PC-3 (cell line): Measurements from ENCODE around the gene ENPP5. TPM values are rescaled to one million over a fixed set of nuclear protein-coding genes. Genes with fewer than 3 reads are reported as not detected.

ENCODE experiments used
- ATAC-seq: fragments of 200-7000 bp; cut with Tn5 transposase; 2 replicates; pipeline ENCODE4 v1.9.1; 2020; ENCODE audit warnings: mild to moderate bottlenecking, moderate library complexity
- BruUV-seq: library from RNA; stranded (reverse); fragments of 400-500 nt; replicated peaks from 2 replicates; lab custom pipeline; 2021; lab: Mats Ljungman, UMichigan
- CTCF ChIA-PET: fragments of 300-600 bp; sonication (Branson Sonifier 250); formaldehyde crosslinking; loops from one replicate; lab custom pipeline; 2022; ENCODE audit warnings: antibody characterized with exemption; lab: Charles Lee
- POLR2A ChIA-PET: fragments of 300-600 bp; sonication (Branson Sonifier 250); formaldehyde crosslinking; loops from one replicate; lab custom pipeline; 2022; ENCODE audit warnings: antibody characterized with exemption; ENCODE audit not compliant: unreplicated experiment; lab: Charles Lee
- DNase-seq: peaks from one replicate; pipeline ENCODE4 v3.0.0-alpha.2; 2015
- H2AFZ ChIP-seq: fragments of 300-600 bp; sonication (generic); 2 replicates; pipeline ENCODE4 v1.6.0; 2016; ENCODE audit warnings: antibody characterized with exemption, low read length
- H3F3A ChIP-seq: fragments of 300-600 bp; sonication (generic); one replicate; pipeline ENCODE4 v1.6.0; 2017; ENCODE audit warnings: antibody characterized with exemption, low read length, control low read depth, mild to moderate bottlenecking; ENCODE audit not compliant: unreplicated experiment
- H3K27ac ChIP-seq: fragments of 300-600 bp; sonication (generic); 2 replicates; pipeline ENCODE4 v1.5.1; 2016; ENCODE audit warnings: mild to moderate bottlenecking, low read length
- H3K27me3 ChIP-seq: fragments of 300-600 bp; sonication (generic); 2 replicates; pipeline ENCODE4 v1.6.1; 2016; ENCODE audit warnings: low read length, mixed read lengths
- H3K36me3 ChIP-seq: fragments of 300-600 bp; sonication (generic); 2 replicates; pipeline ENCODE4 v1.6.1; 2016; ENCODE audit warnings: low read depth, mixed run types, low read length, mixed read lengths
- H3K4me1 ChIP-seq: fragments of 300-600 bp; sonication (generic); 2 replicates; pipeline ENCODE4 v1.5.1; 2016; ENCODE audit warnings: low read length; ENCODE audit not compliant: insufficient read depth
- H3K4me2 ChIP-seq: fragments of 300-600 bp; sonication (generic); 2 replicates; pipeline ENCODE4 v1.6.0; 2016; ENCODE audit warnings: low read length
- H3K4me3 ChIP-seq: fragments of 300-600 bp; sonication (generic); 2 replicates; pipeline ENCODE4 v1.5.1; 2016; ENCODE audit warnings: mild to moderate bottlenecking, low read length, mixed read lengths
- H3K79me2 ChIP-seq: fragments of 300-600 bp; sonication (generic); 2 replicates; pipeline ENCODE4 v1.6.1; 2017; ENCODE audit warnings: low read length, mixed read lengths
- H3K9ac ChIP-seq: fragments of 300-600 bp; sonication (generic); 2 replicates; pipeline ENCODE4 v1.6.0; 2016; ENCODE audit warnings: mild to moderate bottlenecking, low read length
- H3K9me2 ChIP-seq: fragments of 300-600 bp; sonication (generic); replicated peaks from 2 replicates; pipeline ENCODE4 v1.6.1; 2016; ENCODE audit warnings: mixed run types, low read length, mixed read lengths
- H3K9me3 ChIP-seq: fragments of 300-600 bp; sonication (generic); 2 replicates; pipeline ENCODE4 v1.6.1; 2016; ENCODE audit warnings: low read length, mixed read lengths
- H4K20me1 ChIP-seq: fragments of 300-600 bp; sonication (generic); 2 replicates; pipeline ENCODE4 v1.6.1; 2016; ENCODE audit warnings: low read length, mixed read lengths
- CTCF ChIP-seq: fragments of 300-600 bp; sonication (generic); conservative IDR thresholded peaks from 2 replicates; pipeline ENCODE4 v1.5.1; 2017; ENCODE audit warnings: antibody characterized with exemption, low read depth, mild to moderate bottlenecking, low read length
- EZH2 ChIP-seq: fragments of 300-600 bp; sonication (generic); IDR thresholded peaks from one replicate; pipeline ENCODE4 v1.6.1; 2017; ENCODE audit warnings: antibody characterized with exemption, mild to moderate bottlenecking, low read length; ENCODE audit not compliant: unreplicated experiment
- EZH2phosphoT487 ChIP-seq: fragments of 300-600 bp; sonication (generic); IDR thresholded peaks from 2 replicates; pipeline ENCODE4 v1.6.1; 2018; ENCODE audit warnings: mild to moderate bottlenecking, antibody characterized with exemption, low read length, borderline replicate concordance
- intact Hi-C: fragments of 100-400 bp; cut with micrococcal nuclease; formaldehyde crosslinking; loops from 2 replicates; pipeline ENCODE4 v1.9.0; 2023
- total RNA-seq: library from RNA; depleted of rRNA; stranded (reverse); fragments of >200 nt; gene quantifications from 2 replicates; pipeline ENCODE4 v1.2.3, GENCODE V29; 2014

The ENPP5 gene
- total RNA-seq, 1 experiment from 2014 or later: 0.04 TPM

- CTCF ChIA-PET: no interaction called here
- TF ChIP-seq EZH2: no peak
- TF ChIP-seq EZH2phosphoT487: no peak
- TF ChIP-seq CTCF: no peak
- POLR2A ChIA-PET: no interaction called here
- Histone ChIP-seq H3K9me2 (no peaks in the 10 kb centered on the region), H2AFZ (no peak overlapping the region), H4K20me1 (no peaks in the 10 kb centered on the region), H3K79me2 (no peaks in the 10 kb centered on the region), H3K36me3 (no peaks in the 10 kb centered on the region), H3K9me3 (no peaks in the 10 kb centered on the region), H3K27me3 (peaks cover 64% of the 10 kb centered on the region), H3K4me3 (no peak overlapping the region), H3K4me2 (no peak overlapping the region), H3K27ac (no peak overlapping the region), H3K9ac (no peak overlapping the region), H3F3A (no peaks in the 10 kb centered on the region), H3K4me1 (no peaks in the 10 kb centered on the region)
- ATAC-seq: no peak
- DNase-seq: no peak
- intact Hi-C loops: no loop called here
- no TSS peak for BruUV-seq
Measured at GRCh38 chr6:46218457-46218856, 47.7 kb upstream of the ENPP5 start.

GRCh38 chr6:46217671-46218131 is 46.9 kb upstream of the ENPP5 start:
- DNase-seq (no peak), ATAC-seq (no peak)
- H3K9me3 ChIP-seq: no peaks in the 10 kb centered on the region
- H3K4me1 ChIP-seq: no peaks in the 10 kb centered on the region
- TF ChIP-seq EZH2 (no peak), EZH2phosphoT487 (no peak), CTCF (no peak)
- intact Hi-C loops: no loop called here
- no peak overlapping the region for H3K4me2 ChIP-seq
- H3K36me3 ChIP-seq: no peaks in the 10 kb centered on the region
- H3K79me2 ChIP-seq: no peaks in the 10 kb centered on the region
- ChIA-PET CTCF (no interaction called here), POLR2A (no interaction called here)
- H3K9me2 ChIP-seq: no peaks in the 10 kb centered on the region
- BruUV-seq: no TSS peak
- no peaks in the 10 kb centered on the region for H3F3A ChIP-seq
- no peak overlapping the region for H2AFZ ChIP-seq
- no peaks in the 10 kb centered on the region for H4K20me1 ChIP-seq
- H3K9ac ChIP-seq: no peak overlapping the region
- no peak overlapping the region for H3K27ac ChIP-seq
- peaks cover 57% of the 10 kb centered on the region for H3K27me3 ChIP-seq
- no peak overlapping the region for H3K4me3 ChIP-seq

GRCh38 chr6:46216879-46217278 is 46.1 kb upstream of the ENPP5 start:
- Histone ChIP-seq H3K9me3 (no peaks in the 10 kb centered on the region), H3K27ac (no peak overlapping the region), H3K79me2 (no peaks in the 10 kb centered on the region), H3K27me3 (peaks cover 53% of the 10 kb centered on the region), H3K4me2 (no peak overlapping the region), H3K9me2 (no peaks in the 10 kb centered on the region), H3K4me3 (no peak overlapping the region), H3K9ac (no peak overlapping the region), H3F3A (no peaks in the 10 kb centered on the region), H4K20me1 (no peaks in the 10 kb centered on the region), H3K4me1 (no peaks in the 10 kb centered on the region), H2AFZ (no peak overlapping the region), H3K36me3 (no peaks in the 10 kb centered on the region)
- ChIA-PET CTCF (no interaction called here), POLR2A (no interaction called here)
- TF ChIP-seq EZH2phosphoT487 (no peak), CTCF (no peak), EZH2 (no peak)
- intact Hi-C loops: no loop called here
- ATAC-seq (no peak), DNase-seq (no peak)
- no TSS peak for BruUV-seq
